RPMI7951 (cell line): Measurements from ENCODE around the gene ZNF521. TPM values are rescaled to one million over a fixed set of nuclear protein-coding genes. Genes with fewer than 3 reads are reported as not detected.
"Not testable (repeated sequence)": the region's sequence is repeated elsewhere in the genome, so short reads cannot be mapped to it uniquely, and the experiment has no call there.

ENCODE experiments used
- DNase-seq: peaks from one replicate; pipeline ENCODE4 v3.0.0-alpha.2; 2012; ENCODE audit warnings: low read depth
- total RNA-seq: library from RNA; depleted of rRNA; stranded (reverse); fragments of >200 nt; shearing (Covaris generic); gene quantifications from 2 replicates; pipeline ENCODE4 v1.2.3, GENCODE V29; 2014

The ZNF521 gene
- total RNA-seq, 1 experiment from 2014 or later = 10.9 TPM

DNA sequence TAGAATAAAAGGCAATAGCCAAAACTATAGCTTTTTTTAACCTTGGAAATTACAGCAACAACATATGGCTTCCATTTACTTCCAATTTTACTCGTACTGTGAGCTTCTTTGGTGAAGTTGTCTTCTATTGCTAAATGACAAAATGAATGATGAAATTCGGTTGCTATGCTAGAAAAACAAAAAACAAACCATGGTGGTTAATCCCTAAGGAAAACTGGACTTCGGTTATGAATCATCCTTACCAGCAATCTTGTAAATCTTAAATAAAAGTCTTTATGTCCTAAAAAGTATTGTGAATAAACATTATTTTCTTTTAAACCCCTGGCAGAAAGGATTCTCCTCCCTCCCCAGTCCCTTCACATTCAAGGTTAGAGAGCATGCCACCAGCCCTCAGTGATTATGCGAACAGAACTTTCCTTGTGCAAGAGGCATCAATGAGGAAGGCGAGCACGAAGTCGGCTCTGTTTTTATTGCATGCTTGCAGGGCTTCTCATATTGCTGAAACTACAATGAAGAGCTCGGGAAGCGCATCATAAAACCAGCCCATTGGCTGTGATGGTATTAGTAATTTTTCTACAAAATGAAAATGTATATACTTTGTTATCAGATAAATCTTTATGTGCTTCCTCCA is 62.9 kb downstream of the ZNF521 start:
- DNase-seq = peak; percentile 88

DNA sequence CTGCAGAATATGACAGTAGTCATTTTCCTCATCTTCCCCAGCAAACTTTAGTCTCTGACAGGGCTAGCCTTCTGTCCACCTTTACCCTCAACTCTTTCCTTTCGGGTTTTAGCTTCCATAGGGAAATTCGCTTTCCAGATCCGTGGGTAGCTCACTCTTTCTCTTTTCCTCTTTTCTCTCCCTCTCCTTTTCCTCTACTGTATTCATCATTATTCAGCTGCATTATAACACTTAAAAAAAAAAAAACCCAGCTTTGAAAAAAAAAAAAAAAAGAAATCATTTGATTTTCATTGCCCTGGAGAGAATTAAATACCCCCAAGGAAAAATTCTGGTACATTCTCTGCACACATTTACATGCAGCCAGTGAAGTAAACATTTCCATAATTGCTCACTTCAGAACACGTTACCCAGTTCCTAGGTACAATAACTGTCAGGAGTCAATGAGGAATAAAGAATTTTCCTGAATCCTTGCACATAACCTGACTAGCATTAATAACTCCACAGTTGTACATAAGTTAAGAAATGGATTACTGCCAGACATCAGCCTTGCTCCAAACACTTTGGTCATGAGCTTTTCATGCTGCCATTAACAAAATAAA is 63.5 kb downstream of the ZNF521 start:
- no peak for DNase-seq

DNA sequence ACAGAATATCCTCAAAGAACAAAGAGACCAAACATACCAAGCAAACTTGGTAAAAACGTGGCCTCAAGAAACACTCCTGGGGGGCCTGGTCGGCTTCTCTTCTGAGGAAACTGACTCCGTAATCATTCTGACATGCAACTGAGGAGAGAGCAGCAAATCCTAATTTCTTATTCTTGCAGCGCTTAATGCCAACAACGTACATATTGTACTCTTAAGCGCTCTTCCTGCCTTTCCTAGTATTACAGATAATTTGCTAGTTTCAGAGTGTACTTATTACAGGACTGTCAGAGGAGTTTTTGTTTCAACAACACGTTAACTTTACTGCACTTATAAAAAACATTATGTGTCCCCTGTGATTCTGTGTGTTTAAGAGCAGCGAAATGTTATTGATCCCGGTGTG is 64.9 kb downstream of the ZNF521 start:
- DNase-seq = peak; percentile 6

DNA sequence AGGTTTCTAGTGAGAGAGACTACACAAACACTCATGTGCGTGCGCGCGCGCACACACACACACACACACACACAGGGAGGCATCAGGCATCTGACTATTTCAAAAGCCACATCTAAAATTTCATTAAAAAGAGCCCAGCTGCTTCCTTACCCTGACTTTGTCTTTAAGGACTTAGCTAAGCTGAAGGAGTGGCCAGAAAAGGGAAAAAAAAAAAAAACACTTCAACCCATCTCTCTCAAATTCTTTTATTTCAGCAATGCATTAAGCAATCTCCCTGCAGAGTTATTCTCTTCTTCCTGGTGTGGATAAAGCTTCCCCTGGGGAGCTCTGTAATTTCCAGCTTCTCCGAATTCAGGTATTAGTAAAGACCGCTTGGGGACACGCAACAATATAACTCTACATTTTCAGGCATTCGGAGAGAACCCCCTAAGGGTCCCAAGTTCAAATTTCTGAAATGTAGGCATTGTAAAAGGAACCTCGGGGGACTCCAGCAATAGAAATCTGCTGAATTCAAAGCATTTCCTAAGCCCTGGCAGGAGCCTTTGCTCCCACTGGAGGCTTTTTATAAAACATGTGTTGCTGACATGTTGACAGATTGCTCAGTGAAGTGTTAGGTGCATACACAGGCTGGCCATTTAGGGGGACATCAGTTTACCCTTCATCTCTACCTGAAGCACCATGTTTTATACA is 67.0 kb downstream of the ZNF521 start:
- no peak for DNase-seq

DNA sequence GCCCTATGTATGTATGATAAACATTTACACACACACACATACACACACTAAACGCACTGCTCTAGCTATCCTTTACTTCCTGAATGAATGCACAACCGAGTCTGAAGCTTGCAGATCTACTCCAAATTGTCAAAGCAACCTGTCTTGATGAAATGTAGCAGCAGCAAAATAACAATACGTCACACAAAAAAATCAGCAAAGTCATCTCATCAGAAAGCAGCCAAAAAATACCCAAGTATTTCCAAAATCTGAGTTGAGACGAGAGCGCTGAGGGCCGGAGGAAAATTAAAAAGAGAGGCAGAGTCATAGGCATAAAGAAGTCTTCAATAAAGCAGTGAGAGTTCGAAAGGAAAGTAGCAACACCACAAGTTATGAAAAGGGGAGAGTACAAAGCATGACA is 67.7 kb downstream of the ZNF521 start:
- DNase-seq = no peak

DNA sequence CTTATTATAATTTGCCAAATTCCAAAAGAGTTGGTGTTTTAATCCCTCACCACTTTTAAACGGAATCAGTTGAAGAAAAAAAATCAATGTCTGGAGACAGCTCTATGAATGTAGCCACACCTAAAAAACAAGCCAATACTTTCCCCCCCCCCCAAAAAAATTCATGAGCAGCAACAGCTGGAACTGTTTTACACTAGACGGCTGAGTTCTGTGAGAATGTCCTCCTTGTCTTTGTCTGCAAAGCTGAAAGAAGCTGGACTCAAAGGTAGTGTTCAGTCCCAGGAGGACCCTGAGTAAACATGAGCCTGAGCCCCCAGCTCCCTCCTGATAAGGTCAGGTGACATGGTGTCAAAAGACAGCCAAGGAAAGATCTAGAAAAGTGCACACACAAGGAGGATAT is 68.2 kb downstream of the ZNF521 start:
- no peak for DNase-seq

DNA sequence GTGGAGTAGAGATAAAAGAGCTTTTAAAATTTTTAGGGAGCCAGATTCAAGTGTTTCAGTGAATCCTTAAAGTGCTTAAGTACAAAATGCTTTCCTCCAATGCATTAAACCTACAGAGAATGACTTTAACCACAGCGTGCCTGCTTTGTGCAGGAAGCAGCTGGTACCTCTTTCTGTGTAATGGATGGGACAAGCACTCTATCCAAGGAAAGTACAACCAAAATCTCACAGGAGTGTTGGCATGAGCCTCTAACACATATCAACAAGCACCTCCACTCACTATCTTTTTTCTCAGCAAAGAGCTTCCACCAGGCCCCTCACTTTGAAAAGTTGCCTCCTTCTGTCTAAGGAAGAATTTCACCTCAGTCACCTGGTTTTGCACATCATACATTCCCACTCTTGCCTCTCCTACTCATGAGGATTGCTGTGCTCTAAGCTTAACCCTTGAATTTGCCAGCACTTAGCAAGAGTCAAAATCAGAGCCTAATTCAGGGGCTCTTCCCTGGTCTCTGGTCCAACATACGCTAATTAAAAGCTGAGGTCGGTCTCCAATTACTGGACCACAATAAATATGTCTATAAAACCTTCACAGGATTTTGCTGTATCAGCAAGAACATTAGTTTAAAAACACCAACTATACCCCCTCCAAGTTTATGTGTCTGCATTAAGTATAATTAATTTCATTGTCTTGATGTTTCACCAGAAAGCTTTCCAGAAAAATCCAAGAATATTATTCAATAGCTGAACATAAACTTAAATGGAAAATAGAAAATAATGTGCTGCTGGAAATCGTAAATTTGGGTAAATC is 68.9 kb downstream of the ZNF521 start:
- DNase-seq = no peak

DNA sequence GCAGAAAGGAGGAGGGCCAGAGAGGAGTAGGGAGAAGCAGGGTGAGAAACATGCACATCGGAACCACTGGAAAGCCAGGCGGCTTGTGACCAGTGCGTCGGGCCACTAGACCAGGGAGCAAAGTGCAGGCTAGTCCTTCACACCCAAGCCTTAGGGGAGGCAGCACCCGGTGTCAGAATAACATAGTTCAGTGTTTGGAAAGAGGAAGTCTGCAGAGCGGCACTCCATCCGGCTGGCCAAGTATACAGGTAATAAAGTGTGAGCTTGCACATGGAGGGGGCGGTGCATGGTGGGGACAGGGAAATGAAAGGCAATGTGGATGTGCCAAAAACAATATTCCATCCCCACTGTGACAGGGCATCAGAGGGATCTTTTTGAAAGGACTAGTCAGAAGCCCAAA is 69.7 kb downstream of the ZNF521 start:
- no peak for DNase-seq

DNA sequence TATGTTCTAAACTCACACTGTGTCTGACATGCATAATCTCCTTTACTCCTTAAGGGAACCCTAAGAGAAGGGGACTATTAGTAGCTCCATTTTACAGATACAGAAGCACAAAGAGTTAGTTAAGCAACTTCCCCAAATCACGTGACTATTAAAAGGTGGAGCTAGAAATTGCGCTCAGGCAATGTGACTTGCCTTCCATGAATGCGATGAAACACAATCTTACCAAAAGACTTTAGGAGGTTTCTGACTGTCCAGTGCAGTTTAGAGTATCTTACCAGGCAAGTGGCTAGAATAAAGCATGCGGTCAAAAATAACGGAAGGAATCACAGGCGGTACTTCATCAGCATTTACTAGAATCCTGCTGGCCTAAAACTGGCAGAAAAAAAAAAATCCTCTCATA is 70.4 kb downstream of the ZNF521 start:
- DNase-seq = no peak

DNA sequence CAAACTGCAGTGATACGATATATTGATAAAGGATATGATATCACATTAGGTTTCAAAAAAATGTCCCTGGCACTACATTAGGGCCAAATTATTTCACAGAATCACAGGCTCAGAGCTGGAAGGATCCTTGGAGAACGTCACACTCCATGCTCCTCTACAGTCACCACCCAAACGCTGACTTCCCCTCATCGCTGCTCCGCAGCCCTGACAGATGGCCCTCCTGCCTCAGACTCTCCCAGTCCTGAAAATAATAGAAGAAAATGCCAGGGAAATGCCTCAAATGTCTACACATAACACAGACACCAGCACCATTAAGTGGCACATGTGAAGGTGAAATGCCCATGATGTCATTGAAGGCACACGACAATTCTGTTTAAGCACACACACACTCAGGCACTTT is 72.0 kb downstream of the ZNF521 start:
- no peak for DNase-seq

DNA sequence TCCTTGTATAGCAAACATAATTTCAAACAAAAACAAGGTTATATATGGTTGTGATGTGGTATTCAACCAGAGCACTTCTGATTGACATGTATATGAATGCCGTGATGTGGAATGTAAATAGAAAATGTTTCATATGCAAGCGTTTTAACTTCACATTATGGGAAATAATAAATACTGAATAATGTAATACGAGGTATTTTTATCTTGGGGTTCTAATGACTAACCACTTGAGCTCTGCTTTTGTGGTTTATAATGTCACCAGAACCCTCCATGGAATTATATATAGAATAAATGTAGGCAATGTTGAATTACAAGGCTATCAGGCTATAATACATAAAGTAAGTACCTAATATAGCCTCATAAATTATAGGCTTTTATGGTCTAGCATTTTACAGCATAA is 72.4 kb downstream of the ZNF521 start:
- DNase-seq = no peak

DNA sequence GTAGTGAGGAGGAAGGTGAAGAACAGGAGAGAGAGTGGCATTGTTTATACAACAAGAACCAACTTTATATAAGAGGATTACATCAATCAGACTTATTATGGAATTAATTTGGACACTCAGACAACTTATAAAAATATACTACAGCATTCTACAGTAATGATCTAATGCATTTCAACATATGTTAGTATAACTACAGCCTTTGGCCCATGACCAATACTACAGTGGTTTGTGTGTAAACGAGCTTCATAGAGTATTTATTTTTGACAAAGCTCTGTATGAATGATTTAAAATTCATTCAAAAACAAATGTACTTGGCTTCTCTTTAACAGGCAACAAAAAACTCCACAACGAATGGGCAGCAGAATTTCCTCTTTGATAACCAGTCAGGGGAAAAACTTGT is 72.8 kb downstream of the ZNF521 start:
- DNase-seq = no peak

DNA sequence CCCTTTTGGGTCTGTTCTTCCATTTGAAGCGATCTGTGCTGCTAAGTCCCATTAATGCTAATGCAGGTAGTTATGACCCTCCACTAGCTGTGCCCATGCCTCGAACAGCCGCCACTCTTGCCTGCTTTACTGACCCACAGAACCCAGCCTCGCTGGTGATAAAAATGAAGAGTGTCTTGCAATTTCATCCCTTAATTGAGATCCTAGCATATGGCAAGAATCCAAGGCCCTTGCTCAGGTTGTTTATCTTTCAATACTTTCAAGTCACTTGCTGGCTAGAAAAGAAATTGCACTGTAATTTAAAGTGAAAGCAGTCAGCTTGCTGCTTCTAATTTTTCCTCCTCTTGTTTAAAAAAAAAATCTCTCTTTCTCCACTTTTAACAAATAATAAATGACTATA is 73.6 kb downstream of the ZNF521 start:
- peak; percentile 9 for DNase-seq

DNA sequence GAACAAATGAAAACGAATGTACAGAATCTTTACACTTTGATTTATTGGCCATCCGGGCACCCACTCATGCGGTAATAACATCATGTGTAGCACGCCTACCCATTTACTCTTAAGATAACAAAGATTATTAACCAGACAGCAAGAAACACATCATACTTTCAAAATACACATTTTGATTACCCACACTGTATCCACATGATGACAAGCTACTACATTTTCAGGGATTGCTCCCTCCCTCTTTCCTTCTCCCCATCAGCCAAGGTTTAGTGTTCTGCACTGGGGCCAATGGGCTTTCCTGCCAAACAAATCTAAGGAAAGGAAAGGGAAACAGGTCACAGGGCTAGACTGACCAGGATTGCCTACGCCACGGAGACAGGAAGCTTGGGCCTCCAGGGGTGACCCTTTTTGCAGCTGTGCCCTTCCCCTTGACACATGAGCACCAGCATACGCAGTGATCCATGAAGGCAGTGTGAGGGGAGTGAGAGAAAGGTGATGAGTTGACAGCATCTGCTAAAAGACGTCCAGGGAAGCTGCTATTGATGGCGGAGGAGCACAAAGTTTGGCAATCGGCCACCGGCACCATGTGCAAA is 76.5 kb downstream of the ZNF521 start:
- no peak for DNase-seq

DNA sequence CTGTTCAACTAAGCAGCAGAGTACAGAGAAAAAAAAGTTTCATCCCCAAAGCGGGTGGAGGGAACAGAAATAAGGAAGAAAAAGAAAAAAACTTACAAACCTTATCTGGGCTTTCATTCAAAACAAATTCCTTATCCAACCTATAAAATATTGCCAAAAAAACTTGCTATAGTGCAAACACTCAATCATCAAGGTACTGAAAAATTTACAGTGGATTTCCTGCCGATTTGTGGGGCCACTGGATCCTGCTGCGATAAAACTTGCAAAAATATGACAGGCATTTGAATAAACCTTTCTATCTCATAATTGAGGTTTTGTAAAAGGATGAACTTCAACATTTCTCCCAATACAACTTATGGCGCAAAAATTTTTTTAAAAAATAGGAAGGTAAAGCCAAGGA is 77.0 kb downstream of the ZNF521 start:
- DNase-seq = no peak

DNA sequence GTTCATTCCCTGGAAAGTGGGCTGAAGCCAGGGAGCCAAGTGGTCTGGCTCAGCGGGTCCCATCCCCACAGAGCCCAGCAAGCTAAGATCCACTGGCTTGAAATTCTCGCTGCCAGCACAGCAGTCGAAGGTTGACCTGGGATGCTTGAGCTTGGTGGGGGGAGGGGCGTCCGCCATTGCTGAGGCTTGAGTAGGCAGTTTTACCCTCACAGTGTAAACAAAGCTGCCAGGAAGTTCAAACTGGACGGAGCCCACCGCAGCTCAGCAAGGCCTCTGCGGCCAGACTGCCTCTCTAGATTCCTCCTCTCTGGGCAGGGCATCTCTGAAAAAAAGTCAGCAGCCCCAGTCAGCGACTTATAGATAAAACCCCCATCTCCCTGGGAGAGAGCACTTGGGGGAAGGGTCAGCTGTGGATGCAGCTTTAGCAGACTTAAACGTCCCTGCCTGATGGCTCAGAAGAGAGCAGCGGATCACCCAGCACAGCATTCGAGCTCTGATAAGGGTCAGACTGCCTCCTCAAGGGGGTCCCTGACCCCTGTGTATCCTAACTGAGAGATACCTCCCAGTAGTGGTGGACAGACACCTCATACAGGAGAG is 84.9 kb downstream of the ZNF521 start:
- DNase-seq = not testable (repeated sequence)

DNA sequence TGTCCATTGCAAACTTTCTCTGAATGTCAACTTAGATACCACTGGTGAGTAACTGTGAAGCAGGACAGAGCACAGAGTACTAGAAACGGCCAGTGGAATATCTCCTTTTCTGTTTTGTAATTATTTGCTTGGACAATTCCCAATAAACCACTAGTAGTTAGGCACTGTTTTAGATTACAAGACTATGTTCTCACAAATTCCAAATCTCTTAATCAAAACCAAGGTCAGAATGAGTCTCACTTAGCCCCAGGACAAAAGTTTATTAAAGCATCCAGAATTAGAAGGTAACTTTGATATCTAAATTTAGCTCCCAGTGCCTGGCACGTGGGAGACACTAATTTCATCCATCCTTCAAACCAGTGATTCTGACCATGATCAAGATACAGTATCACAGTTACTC is 89.0 kb downstream of the ZNF521 start:
- DNase-seq = peak; percentile 88

DNA sequence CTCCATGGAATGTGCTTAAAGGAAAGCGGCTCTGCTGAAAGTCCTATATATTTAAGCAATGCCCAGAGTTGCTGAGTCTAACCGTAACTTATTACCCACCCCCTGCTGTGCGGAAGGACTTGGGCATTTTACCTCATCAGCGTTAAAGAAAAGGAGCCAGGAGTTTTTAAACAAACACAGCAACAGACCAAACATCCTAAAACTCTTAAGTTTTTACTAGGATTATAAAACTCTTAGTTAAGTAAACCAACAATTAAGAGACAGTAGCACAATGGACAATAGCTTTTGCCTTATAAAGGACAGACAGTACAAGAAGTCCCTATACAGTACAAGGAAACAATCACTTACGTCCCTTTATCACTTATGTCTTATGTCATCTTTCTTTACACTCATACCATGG is 90.2 kb downstream of the ZNF521 start:
- no peak for DNase-seq

DNA sequence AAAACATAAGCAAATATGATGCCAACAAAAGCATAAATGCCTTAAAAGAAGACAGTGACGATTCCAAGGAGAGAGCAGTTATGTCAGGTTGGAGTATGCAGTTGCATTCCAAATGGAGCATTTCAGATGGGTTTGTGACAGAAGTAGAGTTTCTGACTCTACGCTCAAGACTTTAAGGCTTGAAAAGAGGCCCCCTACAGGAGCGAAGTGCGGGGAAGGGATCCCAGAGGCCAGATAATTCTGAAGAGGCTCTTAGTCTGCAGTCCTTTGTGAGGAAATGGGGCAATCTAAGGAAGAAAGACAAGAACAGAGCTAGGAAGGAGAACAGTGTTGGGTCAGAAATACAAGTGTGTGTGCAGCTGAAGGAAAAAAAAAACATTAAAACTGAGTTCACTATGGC is 95.5 kb downstream of the ZNF521 start:
- DNase-seq = no peak

DNA sequence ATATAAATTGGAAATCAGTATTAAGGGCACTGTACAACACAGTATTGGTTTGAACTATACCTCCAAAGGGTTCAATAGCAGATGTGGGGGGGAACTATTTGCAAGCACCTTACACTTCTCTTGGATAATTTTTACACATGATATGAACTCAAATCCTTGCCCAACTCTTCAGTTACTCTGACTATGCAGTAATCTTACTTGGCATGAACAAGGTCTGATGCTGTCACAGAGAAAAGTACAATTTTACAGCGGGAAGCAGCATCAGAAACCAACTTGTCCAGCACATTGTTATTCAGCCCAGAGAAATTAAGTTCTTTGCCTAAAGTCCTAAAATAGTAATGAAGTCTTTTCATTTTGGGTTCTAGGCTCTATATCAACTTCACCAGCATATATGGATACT is 98.2 kb downstream of the ZNF521 start:
- DNase-seq = no peak

DNA sequence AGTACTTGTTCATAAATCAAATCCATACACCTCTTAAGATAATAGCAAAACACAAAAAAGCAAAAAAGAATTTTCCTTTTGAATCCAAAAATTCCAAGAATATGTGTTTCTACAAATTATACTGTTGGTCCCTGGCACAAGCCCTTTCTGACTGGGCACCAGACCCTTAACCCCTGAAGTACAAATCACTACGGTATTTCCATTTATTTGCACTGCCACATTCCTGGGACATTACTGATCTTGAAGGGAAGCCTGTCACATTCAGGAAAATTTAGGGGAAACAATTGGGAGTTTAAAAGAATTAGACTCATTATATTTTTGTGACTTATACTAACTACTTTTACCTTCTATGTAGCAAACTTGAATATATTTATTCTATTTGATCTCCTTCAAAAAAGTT is 98.8 kb downstream of the ZNF521 start:
- peak; percentile 19 for DNase-seq

DNA sequence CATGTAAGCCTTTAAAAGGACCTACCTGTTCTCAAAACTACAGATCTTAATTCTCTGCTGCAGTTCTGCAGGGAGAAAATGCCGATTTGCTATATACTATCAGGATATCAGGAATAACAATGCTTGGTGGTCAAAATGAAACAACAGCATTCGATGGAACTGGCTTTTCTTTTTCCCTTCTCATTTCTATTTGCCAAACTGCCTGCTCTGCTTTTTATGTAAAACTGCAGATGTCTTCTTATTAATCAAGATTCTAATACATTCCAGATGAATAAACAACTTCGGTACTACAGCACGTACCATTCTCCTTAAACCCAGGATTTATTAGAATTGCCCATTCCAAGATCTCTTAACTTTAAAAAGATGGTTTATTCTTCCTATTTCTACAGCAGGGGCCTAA is 100.9 kb downstream of the ZNF521 start:
- no peak for DNase-seq
